Stimulated activated CD4-positive, alpha-beta T cell treated with anti-CD3 and anti-CD28 coated beads, Interleukin-2, amount 100 ng/mL, for 4 hours (primary cell): ENCODE measurements around the gene SCN2B.

Source experiments
- DNase-seq: peaks from one replicate; pipeline ENCODE4 v3.0.0-alpha.2; 2020; ENCODE audit warnings: low read depth

The SCN2B gene

DNA sequence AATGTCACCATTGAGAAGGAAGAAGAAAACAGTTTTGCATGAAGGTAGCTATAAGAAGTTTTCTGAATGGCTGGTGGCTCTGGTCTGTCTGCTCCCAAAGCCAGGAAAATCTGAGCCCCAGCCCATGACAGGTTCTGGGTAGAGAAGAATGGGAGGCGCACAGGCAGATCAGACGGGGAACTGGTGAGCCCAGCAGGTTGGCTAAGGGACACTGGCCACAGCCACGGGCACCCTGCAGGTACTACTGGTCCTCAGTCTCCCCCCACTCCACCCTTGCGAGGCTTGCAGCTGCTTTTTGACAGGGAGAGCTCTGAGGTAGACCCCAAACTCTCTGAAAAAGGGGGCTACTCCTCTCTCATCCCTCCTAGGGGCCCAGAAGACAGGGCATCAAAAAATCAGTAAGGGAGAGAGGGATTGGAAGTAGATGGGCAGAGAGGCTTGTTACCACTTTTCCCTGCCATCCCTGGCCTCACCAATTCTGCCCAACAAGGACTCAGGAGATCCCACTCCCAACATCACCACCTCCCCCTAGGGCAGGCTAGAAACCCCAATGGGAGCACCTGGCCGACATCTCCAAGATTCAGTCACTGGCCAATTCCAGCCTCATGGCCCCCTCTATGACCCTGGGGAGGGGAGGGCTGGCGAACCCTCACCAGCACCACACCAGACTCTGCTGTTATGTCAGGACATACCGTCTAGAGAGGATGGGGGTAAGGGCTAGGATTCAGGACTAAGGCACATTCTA is 41.2 kb downstream of the SCN2B start:
- no peak for DNase-seq

DNA sequence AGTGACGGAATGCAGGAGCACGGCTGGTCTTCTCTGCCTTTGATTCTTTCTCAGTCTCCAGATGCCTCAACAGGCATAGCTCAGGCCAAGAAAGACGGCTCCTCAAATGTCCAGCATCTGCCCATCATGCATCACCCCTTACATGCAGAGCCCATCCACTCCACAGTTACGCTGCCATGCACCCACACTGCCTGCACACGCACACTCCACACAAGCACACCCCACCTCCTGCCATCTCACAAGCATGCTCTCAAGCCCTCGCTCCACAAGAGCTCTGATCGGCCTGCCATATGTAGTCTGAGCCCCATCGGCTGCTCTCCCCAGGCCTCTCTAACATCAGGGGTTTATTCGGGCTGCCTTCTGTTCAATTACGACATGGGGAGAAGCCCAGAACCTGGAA is 42.6 kb downstream of the SCN2B start:
- DNase-seq = no peak

DNA sequence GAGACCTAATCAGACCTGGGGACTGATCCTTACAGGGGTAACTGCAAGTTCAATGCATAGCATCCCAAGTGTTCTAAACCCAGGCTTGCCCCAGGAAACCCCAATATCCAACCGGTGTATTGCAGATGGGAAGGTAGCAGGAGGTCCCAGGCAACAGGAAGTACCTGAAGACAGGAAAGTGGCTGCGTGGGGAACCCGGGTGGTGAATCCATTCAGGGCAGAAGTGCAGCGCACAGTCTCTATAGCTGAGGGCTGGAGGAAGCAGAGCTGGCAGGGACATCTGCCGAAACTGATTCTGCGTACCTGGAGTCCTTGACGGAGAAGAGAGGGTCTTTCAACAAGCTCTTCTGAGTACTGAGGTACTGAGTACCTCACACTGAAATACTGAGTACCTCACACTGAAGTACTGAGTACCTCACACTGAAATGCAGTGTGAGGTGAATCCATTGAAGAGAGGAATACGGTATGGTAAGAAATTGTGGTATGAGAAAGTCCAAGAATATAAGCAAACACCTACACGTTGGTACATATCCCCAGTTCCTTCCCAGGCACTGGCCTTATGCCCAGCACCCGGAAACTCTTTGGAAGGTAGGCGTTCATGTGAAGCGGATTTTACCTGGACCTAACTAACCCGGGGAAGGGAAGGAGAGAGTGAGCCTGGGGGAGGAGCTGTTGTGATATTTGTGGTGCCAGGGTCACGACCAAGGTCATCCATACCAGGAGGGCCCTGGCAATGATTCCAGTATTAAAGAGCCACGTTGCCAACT is 43.9 kb downstream of the SCN2B start:
- DNase-seq = no peak

DNA sequence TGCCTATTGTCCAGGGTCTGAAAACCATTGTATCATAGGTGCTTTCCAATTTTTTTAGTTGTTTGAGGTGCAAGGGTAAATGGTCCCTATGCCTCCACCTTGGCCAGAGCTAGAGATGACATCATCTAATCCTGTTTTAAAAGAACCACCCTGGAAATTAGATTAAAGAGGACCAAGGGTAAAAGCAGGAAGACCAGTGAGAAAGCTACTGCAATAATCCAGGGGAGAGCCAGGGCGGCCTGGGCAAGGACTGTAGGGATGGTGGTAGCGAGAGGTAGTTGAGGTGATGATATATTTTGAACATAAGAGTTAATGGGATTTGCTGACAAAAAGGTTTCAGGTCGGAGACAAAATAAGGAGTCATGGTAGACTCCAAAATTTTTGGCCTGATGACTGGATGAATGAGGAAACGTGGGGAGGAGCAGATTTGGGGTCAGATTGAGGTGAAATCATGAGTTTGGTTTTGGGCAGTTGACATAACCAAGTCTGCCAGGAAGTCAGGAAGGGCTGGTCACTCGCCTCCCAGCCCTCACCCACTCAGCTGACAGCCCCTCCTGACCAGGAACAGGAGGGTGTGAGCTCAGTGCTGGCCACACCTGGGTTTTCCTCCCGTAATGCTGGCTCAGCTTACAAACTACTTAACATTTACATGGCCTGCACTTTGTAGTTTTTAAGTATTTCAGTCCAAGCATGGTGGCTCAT is 46.8 kb downstream of the SCN2B start:
- DNase-seq = no peak

DNA sequence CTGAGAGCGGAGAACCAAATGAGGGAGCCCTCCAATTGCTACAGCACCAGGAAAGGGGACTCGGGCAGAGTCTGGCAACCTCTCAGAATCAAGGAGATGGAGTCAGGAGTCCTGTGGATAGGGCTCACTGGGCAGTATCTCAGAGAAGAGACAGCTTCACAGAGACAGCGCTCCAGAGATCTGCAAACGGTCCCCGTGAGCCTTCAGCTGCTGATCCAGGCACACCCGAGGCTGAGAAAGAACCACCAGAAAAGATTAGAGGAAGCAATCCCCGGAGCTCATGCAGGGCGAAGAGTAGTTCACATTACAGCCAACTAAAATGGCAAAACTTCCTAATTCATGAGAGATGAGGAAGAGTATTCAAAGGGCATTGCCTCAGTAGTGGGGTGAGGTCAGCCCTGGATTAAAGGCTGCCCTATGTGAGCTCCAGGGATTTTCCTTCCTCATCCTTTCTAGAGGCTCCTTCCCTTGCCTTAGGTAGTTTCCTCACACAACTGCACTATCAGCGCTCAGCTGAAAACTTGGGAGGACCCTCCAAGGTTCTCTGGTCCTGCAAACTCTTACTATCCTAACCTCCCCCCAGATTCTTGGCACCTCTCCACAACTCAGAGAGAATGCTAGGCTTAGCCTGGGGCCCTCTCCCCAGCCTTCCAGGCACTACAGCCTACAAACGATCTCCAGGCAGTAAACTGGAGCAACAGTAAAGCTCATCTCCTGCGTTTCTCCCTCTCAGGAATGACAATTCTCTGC is 47.5 kb downstream of the SCN2B start:
- DNase-seq = no peak

DNA sequence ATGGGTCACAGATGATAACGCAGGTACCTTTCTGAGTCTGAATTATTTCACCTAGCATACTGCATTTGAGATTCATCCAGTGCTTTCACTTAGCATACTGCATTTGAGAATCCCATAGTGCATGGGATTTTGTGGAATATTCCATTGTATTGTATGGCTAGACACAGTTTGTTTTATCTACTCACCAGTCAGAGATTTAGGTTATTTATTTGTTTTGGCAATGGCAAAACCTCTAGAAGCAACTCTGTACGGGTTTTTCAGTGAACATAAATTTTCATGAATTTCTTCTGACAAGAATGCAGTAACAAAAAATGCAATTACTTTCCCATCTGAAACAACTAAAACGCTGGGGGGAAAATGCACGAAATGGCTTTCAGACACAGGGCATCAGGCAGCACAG is 48.1 kb downstream of the SCN2B start:
- no peak for DNase-seq

DNA sequence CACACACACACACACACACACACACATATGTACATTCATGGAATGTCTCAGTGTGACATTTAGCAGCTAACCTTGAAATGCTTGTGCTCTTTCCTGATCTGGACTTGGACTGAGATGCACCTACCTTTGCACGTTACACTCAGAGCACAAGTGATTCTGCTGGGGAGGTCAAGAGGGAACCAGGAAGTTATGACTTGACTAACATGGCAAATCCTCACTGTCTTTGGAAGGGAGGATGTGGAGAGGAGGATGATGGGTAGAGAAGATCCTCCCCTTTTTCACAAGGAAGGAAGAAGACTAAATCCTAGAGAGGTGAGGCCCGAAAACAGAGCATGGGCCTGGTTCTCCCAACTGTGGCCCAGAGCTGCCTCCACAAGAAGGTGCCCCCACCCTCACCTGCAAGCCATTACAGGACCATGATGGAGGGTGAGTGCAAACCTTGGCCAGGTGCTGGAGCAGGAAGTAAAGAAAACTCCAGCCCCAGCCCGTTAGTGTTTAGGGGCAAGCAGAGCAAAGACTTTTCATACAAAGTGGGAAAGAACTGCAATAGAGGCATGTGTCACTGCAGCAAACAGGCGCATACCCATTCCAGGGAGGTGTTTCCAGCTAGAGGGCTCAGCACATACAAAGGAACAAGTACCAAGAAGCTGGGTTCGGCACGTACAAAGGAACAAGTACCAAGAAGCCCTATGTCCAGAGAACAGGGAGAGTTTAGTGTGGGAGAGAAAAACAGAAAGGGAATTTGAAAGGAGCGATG is 50.2 kb downstream of the SCN2B start:
- no peak for DNase-seq

DNA sequence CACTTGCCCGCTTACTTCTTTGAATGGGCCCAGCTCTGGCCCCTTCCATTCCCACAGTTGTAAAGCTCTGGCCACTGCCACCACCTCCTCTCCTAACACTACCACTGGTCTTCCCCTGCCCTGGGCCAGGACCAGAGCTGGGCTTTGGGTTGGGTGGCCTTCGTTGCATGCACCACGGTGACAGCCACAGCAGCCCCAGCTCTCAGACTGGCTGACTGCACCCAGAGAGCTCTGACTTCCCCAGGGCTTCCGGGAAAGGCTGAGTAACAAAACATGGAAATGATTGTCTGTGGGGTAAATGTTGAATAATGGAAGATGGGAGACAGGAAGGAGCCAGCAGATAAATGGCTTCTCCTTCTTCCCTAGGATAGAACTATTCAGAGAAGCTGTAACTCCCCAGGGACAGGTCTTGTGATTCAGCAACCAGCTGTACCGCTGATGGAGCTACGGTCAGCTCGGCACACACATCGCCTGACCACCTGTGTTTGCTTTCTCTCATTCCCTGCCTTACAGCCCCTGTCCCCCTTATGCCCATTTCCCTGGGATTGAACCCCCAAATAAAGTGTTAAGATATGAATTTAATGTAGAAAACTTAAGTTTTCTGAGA is 51.4 kb downstream of the SCN2B start:
- DNase-seq = no peak

DNA sequence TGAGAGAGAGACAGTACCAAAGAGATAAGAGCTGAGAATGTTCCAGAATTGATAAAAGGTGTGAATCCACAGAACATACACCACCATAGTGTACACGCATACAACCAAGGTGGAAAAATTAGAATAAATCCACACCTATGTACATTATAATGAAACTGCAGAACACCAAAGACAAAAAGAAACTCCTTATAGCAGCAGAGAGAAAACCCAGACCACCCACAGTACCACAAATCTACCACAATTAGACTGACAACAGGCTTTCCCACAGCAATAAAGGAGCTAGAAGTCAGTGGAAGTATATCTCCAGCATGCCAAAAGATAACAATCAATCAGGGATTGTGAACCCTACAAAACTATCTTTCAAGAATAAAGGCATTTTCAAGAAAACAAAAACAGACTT is 55.6 kb downstream of the SCN2B start:
- DNase-seq = no peak

DNA sequence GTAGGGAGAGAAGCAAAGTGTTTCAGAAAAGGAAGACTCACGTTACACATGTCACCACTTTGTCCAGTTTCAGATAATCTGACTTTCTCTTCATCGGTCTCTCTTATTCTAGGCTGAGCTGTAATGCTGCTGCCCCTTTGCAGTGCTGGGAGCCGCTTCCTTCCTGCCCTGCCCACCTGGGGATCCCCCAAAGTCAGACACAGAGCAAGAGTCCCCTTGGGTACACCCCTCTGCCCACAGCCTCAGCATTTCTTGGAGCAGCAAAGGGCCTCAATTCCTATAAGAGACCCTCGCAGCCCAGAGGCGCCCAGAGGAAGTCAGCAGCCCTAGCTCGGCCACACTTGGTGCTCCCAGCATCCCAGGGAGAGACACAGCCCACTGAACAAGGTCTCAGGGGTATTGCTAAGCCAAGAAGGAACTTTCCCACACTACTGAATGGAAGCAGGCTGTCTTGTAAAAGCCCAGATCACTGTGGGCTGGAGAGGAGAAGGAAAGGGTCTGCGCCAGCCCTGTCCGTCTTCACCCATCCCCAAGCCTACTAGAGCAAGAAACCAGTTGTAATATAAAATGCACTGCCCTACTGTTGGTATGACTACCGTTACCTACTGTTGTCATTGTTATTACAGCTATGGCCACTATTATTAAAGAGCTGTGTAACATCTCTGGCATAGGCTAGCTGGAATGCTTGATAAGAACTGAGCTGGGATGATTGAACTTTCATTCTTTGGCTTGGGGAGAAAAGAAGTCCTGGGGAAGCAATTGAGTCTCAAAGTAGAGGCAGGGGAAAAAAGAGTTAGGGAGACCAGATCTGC is 58.4 kb downstream of the SCN2B start:
- no peak for DNase-seq

DNA sequence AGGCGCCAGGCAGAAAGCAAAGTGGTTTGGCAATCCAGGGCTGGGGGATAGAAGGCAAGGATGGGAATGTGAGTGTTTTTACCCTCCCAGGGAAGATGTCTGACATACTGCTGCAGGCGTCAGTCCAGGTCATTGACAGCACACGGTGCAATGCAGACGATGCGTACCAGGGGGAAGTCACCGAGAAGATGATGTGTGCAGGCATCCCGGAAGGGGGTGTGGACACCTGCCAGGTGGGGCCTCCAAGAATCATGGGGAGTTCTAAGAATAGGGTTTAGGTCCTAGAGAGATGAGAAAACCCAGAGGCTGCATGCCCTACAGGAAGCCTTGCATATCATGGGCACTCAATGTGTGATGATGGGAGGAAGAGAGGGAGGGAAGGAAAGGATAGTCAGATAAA is 61.4 kb downstream of the SCN2B start:
- DNase-seq = no peak

DNA sequence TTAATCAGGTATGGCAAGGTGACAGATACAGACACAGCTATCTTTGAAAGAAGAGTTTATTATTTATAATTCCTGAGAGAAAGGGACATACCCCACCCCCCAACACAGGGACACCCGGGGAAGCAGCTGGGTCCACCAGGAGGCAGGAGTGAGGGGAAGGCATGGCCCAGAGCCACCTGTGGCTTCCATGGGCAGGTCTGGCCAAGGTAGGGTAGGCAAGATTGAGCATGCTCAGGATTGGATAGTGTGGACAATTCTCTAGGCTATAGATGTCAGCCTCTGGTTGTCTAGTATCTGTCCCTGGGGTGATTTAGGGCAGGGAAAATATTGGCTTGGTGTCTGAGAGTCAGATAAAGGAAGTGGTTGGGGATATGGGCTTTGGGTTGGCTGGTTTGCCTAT is 62.2 kb downstream of the SCN2B start:
- no peak for DNase-seq

DNA sequence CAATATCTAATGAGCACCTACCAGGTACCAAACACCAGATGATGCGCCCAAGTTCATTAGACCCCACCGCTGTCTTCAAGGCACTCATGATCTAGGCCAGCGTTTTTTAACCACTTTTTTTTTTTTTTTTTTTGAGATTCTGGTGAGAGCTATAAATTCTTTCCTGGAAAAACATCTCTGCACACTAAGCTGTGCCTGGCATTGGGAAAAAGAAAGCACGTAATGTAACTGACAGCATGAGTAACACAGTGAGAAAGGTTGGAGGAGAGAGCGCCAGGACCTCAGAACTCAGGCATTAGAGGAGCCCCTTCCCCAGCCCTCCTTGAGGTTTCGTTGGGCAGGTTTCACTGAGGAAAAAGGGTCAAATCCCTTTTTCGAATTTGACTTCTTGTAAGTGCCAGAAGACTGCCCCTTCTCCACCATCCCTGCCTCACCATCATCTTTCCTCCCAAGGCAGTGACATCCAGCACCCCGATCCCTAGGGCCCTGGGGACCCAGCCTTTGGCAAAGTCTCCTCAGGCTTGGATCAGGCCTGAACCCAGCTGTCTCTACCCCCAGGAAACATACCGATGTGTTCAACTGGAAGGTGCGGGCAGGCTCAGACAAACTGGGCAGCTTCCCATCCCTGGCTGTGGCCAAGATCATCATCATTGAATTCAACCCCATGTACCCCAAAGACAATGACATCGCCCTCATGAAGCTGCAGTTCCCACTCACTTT is 63.6 kb downstream of the SCN2B start:
- DNase-seq = no peak
